K562 (cell line): Measurements from ENCODE around the gene KCNH2. TPM values are rescaled to one million over a fixed set of nuclear protein-coding genes. Genes with fewer than 3 reads are reported as not detected.

ENCODE experiments used
- ARHGAP35 ChIP-seq: fragments of 450-650 bp; IDR thresholded peaks from 2 replicates; pipeline ENCODE4 v1.6.1; 2018; ENCODE audit not compliant: partially characterized antibody
- DMBX1 ChIP-seq: fragments of 250-450 bp; sonication (Bioruptor Pico); IDR thresholded peaks from 2 replicates; pipeline ENCODE4 v1.8.0; 2022; ENCODE audit warnings: inconsistent platforms, mild to moderate bottlenecking, moderate library complexity, borderline replicate concordance
- E2F1 ChIP-seq: sonication (generic); formaldehyde crosslinking; IDR thresholded peaks from 2 replicates; pipeline ENCODE4 v1.8.1; 2023; ENCODE audit warnings: mild to moderate bottlenecking, missing genetic modification reagents, moderate library complexity
- ELK1 ChIP-seq: sonication (generic); formaldehyde crosslinking; IDR thresholded peaks from 2 replicates; pipeline ENCODE4 v1.8.1; 2022; ENCODE audit warnings: missing genetic modification reagents
- ELK3 ChIP-seq: fragments of 450-650 bp; formaldehyde crosslinking; IDR thresholded peaks from 2 replicates; pipeline ENCODE4 v1.4.0; 2020; ENCODE audit warnings: mild to moderate bottlenecking
- HDAC8 ChIP-seq: fragments of 450-650 bp; IDR thresholded peaks from 2 replicates; pipeline ENCODE4 v1.6.1; 2016; ENCODE audit warnings: mild to moderate bottlenecking, missing genetic modification characterization, moderate library complexity, missing compliant biosample characterization
- HLTF ChIP-seq: fragments of 450-650 bp; IDR thresholded peaks from 2 replicates; pipeline ENCODE4 v1.6.1; 2016
- HNRNPK ChIP-seq: fragments of 200-400 bp; formaldehyde crosslinking; IDR thresholded peaks from one replicate; pipeline ENCODE4 v1.6.1; 2018; ENCODE audit warnings: mild to moderate bottlenecking, low read depth, low read length; ENCODE audit not compliant: poor library complexity, severe bottlenecking
- KLF10 ChIP-seq: fragments of 250-450 bp; sonication (Bioruptor Pico); IDR thresholded peaks from 2 replicates; pipeline ENCODE4 v1.6.1; 2021; ENCODE audit warnings: matching md5 sums
- MTA3 ChIP-seq: fragments of 450-650 bp; formaldehyde crosslinking; IDR thresholded peaks from 2 replicates; pipeline ENCODE4 v1.6.1; 2017; ENCODE audit warnings: mild to moderate bottlenecking, borderline replicate concordance
- PATZ1 ChIP-seq: fragments of 250-450 bp; sonication (Bioruptor Pico); IDR thresholded peaks from 2 replicates; pipeline ENCODE4 v1.5.0; 2020; ENCODE audit warnings: mild to moderate bottlenecking, borderline replicate concordance
- PTTG1 ChIP-seq: fragments of 450-650 bp; IDR thresholded peaks from 2 replicates; pipeline ENCODE4 v1.6.1; 2016; ENCODE audit warnings: low read depth, mild to moderate bottlenecking, missing genetic modification characterization, missing compliant biosample characterization
- PYGO2 ChIP-seq: fragments of 450-650 bp; IDR thresholded peaks from 2 replicates; pipeline ENCODE4 v1.6.1; 2016; ENCODE audit warnings: mild to moderate bottlenecking, missing genetic modification characterization, moderate library complexity, missing compliant biosample characterization
- SUPT5H ChIP-seq: fragments of 450-650 bp; IDR thresholded peaks from 2 replicates; pipeline ENCODE4 v1.6.1; 2016
- TAF15 ChIP-seq: fragments of 200-400 bp; formaldehyde crosslinking; IDR thresholded peaks from 2 replicates; pipeline ENCODE4 v1.6.1; 2017; ENCODE audit warnings: mild to moderate bottlenecking, low read depth, low read length, moderate library complexity
- U2AF1 ChIP-seq: fragments of 200-400 bp; formaldehyde crosslinking; optimal IDR thresholded peaks from 2 replicates; pipeline ENCODE3; 2017; ENCODE audit warnings: mild to moderate bottlenecking, low read depth, low read length, moderate library complexity
- ZBTB43 ChIP-seq: sonication (generic); formaldehyde crosslinking; IDR thresholded peaks from 2 replicates; pipeline ENCODE4 v1.8.0; 2023; ENCODE audit warnings: mild to moderate bottlenecking, missing genetic modification reagents
- ZNF239 ChIP-seq: fragments of 250-450 bp; sonication (Bioruptor Pico); IDR thresholded peaks from 2 replicates; pipeline ENCODE4 v1.4.0; 2020; ENCODE audit warnings: mild to moderate bottlenecking
- ZNF263 ChIP-seq: sonication (generic); formaldehyde crosslinking; IDR thresholded peaks from 2 replicates; pipeline ENCODE4 v1.8.0; 2022; ENCODE audit warnings: mild to moderate bottlenecking, missing genetic modification reagents, borderline replicate concordance
- ZNF57 ChIP-seq: fragments of 450-650 bp; formaldehyde crosslinking; IDR thresholded peaks from 2 replicates; pipeline ENCODE4 v1.4.0; 2020; ENCODE audit warnings: mild to moderate bottlenecking, moderate library complexity
- ZNF695 ChIP-seq: fragments of 450-650 bp; formaldehyde crosslinking; IDR thresholded peaks from 2 replicates; pipeline ENCODE4 v1.4.0; 2020; ENCODE audit warnings: mild to moderate bottlenecking, moderate library complexity
- ZNF707 ChIP-seq: fragments of 250-450 bp; sonication (Bioruptor Pico); conservative IDR thresholded peaks from 2 replicates; pipeline ENCODE4 v1.8.0; 2022; ENCODE audit warnings: inconsistent platforms, mild to moderate bottlenecking, moderate library complexity
- polyA plus RNA-seq, 8 experiments: library from polyadenylated mRNA; depleted of rRNA in 4 of 8; stranded (reverse) in 5 of 8; unstranded in 3 of 8; fragments of >200 nt; fragmentation: Nextera tagmentation in 2 of 8; fragmentation: Illumina TruSeq in 1 of 8; extraction: Ambion mirVana in 2 of 8; extraction: Trizol in 1 of 8; gene quantifications; 2 replicates each; pipeline versions ENCODE4 v1.2.1 to v1.2.3, GENCODE V29; 2011 to 2014; ENCODE audit warnings: inconsistent platforms in 1 of 8, missing spikeins in 1 of 8
- total RNA-seq, 7 experiments: library from RNA; depleted of rRNA in 6 of 7; stranded (reverse); fragments of >200 nt in 6 of 7; fragmentation: Illumina TruSeq in 2 of 7; extraction: Trizol in 2 of 7; gene quantifications; 2 replicates each; pipeline versions ENCODE4 v1.2.1 to v1.2.3, GENCODE V29; 2011 to 2021; ENCODE audit warnings: low replicate concordance in 1 of 7

The KCNH2 gene
- total and polyA plus RNA-seq, 9 of the 15 experiments (the other 6 are each of a cell fraction or from before 2014, with no cell fraction given): 18.1 to 368 (median 218) TPM

- TF ChIP-seq ARHGAP35 (no peak), HLTF (no peak; the same call in 1 of the 2 replicates), ELK1 (CRISPR knock-in tag) (no peak), ZNF707 (CRISPR knock-in tag) (no peak), MTA3 (peak; percentile 84; the same call in 1 of the 2 replicates), E2F1 (CRISPR knock-in tag) (no peak), ZNF263 (CRISPR knock-in tag) (no peak; the same call in 1 of the 2 replicates), ELK3 (no peak), TAF15 (no peak), ZNF57 (CRISPR knock-in tag) (no peak), KLF10 (CRISPR knock-in tag) (no peak), HDAC8 (tag) (no peak; the same call in 1 of the 2 replicates), ZNF695 (CRISPR knock-in tag) (no peak), PATZ1 (CRISPR knock-in tag) (no peak), ZNF239 (CRISPR knock-in tag) (no peak; the same call in none of the 2 replicates), PTTG1 (no peak), SUPT5H (no peak), ZBTB43 (CRISPR knock-in tag) (0 out of 2 replicates have a peak, but pooled peaks have one; percentile 43), U2AF1 (no peak), DMBX1 (CRISPR knock-in tag) (peak; percentile 72), PYGO2 (tag) (no peak), HNRNPK (no peak)
Observed at GRCh38 chr7:150962553-150963399, 15.3 kb downstream of the KCNH2 start (continued).
